ENCODE results near the gene PERCC1. TPM values are rescaled to one million over a fixed set of nuclear protein-coding genes. Genes with fewer than 3 reads are reported as not detected.
"Not testable (repeated sequence)": the region's sequence is repeated elsewhere in the genome, so short reads cannot be mapped to it uniquely, and the experiment has no call there.

The PERCC1 gene
- total RNA-seq, 6 experiments from 2014 or later = not detected

- TF ChIP-seq POLR2A (IDR thresholded peaks at IDR 0.05) = no peak
- no peak for TF ChIP-seq CTCF (IDR thresholded peaks at IDR 0.05)
- intact Hi-C loops (cut with DNase I) = no loop called here
- WGBS (ENCODE audit: insufficient coverage, low coverage, low lambda C conversion rate, missing lambda C conversion rate) = 93% methylated on average over 39 of the region's 47 CpGs
- Histone ChIP-seq H3K36me3 (no peaks in the 10 kb centered on the region), H3K4me3 (no peak overlapping the region), H3K27ac (no peak overlapping the region), H3K4me1 (no peaks in the 10 kb centered on the region), H3K9me3 (no peaks in the 10 kb centered on the region), H3K27me3 (no peaks in the 10 kb centered on the region)
- no peak for ATAC-seq
- DNase-seq = no peak
Observed at GRCh38 chr16:1436731-1437355, 6.0 kb downstream of the PERCC1 start.

GRCh38 chr16:1437606-1438005 is 6.7 kb downstream of the PERCC1 start:
- Histone ChIP-seq H3K4me3 (no peak overlapping the region), H3K9me3 (no peaks in the 10 kb centered on the region), H3K4me1 (no peaks in the 10 kb centered on the region), H3K36me3 (no peaks in the 10 kb centered on the region), H3K27ac (no peak overlapping the region), H3K27me3 (no peaks in the 10 kb centered on the region)
- ATAC-seq = no peak
- WGBS (ENCODE audit: insufficient coverage, low coverage, low lambda C conversion rate, missing lambda C conversion rate) = 92% methylated on average over 4 of the region's 22 CpGs
- TF ChIP-seq POLR2A (IDR thresholded peaks at IDR 0.05) (no peak), CTCF (IDR thresholded peaks at IDR 0.05) (no peak)
- DNase-seq = no peak
- intact Hi-C loops (cut with DNase I) = no loop called here

- ATAC-seq (no peak), DNase-seq (no peak)
- Histone ChIP-seq H3K27ac (no peak overlapping the region), H3K27me3 (no peaks in the 10 kb centered on the region), H3K4me1 (no peaks in the 10 kb centered on the region), H3K9me3 (no peaks in the 10 kb centered on the region), H3K4me3 (no peak overlapping the region), H3K36me3 (no peaks in the 10 kb centered on the region)
- no CpG with 5 or more reads among the region's 35 CpGs for WGBS (ENCODE audit: insufficient coverage, low coverage, low lambda C conversion rate, missing lambda C conversion rate)
- TF ChIP-seq CTCF (IDR thresholded peaks at IDR 0.05) = no peak
- no peak for TF ChIP-seq POLR2A (IDR thresholded peaks at IDR 0.05)
- intact Hi-C loops (cut with DNase I) = no loop called here
Observed at GRCh38 chr16:1438229-1439057, 7.6 kb downstream of the PERCC1 start.

GRCh38 chr16:1439058-1439698 is 8.3 kb downstream of the PERCC1 start:
- Histone ChIP-seq H3K27ac (no peak overlapping the region), H3K27me3 (no peaks in the 10 kb centered on the region), H3K9me3 (no peaks in the 10 kb centered on the region), H3K36me3 (no peaks in the 10 kb centered on the region), H3K4me3 (no peak overlapping the region), H3K4me1 (no peaks in the 10 kb centered on the region)
- TF ChIP-seq CTCF (IDR thresholded peaks at IDR 0.05) (no peak), POLR2A (IDR thresholded peaks at IDR 0.05) (no peak)
- intact Hi-C loops (cut with DNase I) = no loop called here
- 88% methylated on average over 9 of the region's 27 CpGs for WGBS (ENCODE audit: insufficient coverage, low coverage, low lambda C conversion rate, missing lambda C conversion rate)
- ATAC-seq = no peak
- DNase-seq = no peak

- H3K36me3 ChIP-seq; ATAC-seq; DNase-seq; H3K27me3 ChIP-seq; H3K27ac ChIP-seq; H3K4me3 ChIP-seq; H3K9me3 ChIP-seq; H3K4me1 ChIP-seq; intact Hi-C loops (cut with DNase I): not testable (repeated sequence)
- WGBS (ENCODE audit: insufficient coverage, low coverage, low lambda C conversion rate, missing lambda C conversion rate) = 100% methylated on average over 1 of the region's 4 CpGs
Observed at GRCh38 chr16:1439699-1440074, 8.8 kb downstream of the PERCC1 start.

All from right lobe of liver (tissue), 6 donors.